ENCODE results near the gene BBS5.

- TF ChIP-seq, protein P1, sequence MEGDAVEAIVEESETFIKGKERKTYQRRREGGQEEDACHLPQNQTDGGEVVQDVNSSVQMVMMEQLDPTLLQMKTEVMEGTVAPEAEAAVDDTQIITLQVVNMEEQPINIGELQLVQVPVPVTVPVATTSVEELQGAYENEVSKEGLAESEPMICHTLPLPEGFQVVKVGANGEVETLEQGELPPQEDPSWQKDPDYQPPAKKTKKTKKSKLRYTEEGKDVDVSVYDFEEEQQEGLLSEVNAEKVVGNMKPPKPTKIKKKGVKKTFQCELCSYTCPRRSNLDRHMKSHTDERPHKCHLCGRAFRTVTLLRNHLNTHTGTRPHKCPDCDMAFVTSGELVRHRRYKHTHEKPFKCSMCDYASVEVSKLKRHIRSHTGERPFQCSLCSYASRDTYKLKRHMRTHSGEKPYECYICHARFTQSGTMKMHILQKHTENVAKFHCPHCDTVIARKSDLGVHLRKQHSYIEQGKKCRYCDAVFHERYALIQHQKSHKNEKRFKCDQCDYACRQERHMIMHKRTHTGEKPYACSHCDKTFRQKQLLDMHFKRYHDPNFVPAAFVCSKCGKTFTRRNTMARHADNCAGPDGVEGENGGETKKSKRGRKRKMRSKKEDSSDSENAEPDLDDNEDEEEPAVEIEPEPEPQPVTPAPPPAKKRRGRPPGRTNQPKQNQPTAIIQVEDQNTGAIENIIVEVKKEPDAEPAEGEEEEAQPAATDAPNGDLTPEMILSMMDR (IDR thresholded peaks at IDR 0.05 in 2 of 3, conservative IDR thresholded peaks at IDR 0.05 in 1 of 3; ENCODE audit: borderline replicate concordance in 1 of 3, insufficient read depth in 1 of 3, low read depth in 2 of 3, low read length in 2 of 3) = no peak
- TF ChIP-seq POLR2A (IDR thresholded peaks at IDR 0.05; ENCODE audit: borderline replicate concordance, extremely low read depth, insufficient read depth, insufficient read length) (no peak), FOSL1 (IDR thresholded peaks at IDR 0.05; ENCODE audit: low read depth) (no peak), POLR2AphosphoS5 (IDR thresholded peaks at IDR 0.05; ENCODE audit: low read depth, low read length) (no peak), CBX3 (IDR thresholded peaks at IDR 0.05; ENCODE audit: low read depth) (no peak), CEBPB (IDR thresholded peaks at IDR 0.05; ENCODE audit: low read depth) (no peak), JUND (IDR thresholded peaks at IDR 0.05) (no peak), EZH2phosphoT487 (IDR thresholded peaks at IDR 0.05; ENCODE audit: borderline replicate concordance) (no peak)
- TF ChIP-seq, protein P2, sequence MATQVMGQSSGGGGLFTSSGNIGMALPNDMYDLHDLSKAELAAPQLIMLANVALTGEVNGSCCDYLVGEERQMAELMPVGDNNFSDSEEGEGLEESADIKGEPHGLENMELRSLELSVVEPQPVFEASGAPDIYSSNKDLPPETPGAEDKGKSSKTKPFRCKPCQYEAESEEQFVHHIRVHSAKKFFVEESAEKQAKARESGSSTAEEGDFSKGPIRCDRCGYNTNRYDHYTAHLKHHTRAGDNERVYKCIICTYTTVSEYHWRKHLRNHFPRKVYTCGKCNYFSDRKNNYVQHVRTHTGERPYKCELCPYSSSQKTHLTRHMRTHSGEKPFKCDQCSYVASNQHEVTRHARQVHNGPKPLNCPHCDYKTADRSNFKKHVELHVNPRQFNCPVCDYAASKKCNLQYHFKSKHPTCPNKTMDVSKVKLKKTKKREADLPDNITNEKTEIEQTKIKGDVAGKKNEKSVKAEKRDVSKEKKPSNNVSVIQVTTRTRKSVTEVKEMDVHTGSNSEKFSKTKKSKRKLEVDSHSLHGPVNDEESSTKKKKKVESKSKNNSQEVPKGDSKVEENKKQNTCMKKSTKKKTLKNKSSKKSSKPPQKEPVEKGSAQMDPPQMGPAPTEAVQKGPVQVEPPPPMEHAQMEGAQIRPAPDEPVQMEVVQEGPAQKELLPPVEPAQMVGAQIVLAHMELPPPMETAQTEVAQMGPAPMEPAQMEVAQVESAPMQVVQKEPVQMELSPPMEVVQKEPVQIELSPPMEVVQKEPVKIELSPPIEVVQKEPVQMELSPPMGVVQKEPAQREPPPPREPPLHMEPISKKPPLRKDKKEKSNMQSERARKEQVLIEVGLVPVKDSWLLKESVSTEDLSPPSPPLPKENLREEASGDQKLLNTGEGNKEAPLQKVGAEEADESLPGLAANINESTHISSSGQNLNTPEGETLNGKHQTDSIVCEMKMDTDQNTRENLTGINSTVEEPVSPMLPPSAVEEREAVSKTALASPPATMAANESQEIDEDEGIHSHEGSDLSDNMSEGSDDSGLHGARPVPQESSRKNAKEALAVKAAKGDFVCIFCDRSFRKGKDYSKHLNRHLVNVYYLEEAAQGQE (IDR thresholded peaks at IDR 0.05; ENCODE audit: low read depth) = no peak
These were observed 955 bp upstream of the BBS5 start for GRCh38 chr2:169478339-169478738.

All from HCT116 (cell line).